GM12878 (cell line): ENCODE measurements around the gene PRTN3. TPM values are rescaled to one million over a fixed set of nuclear protein-coding genes. Genes with fewer than 3 reads are reported as not detected.
"Not testable (repeated sequence)": the region's sequence is repeated elsewhere in the genome, so short reads cannot be mapped to it uniquely, and the experiment has no call there.

Source experiments
- ATAC-seq: fragments of 200-7000 bp; cut with Tn5 transposase; 3 replicates; pipeline ENCODE4 v1.9.1; 2020; ENCODE audit warnings: mild to moderate bottlenecking, moderate library complexity
- BruUV-seq: library from RNA; stranded (reverse); fragments of 400-500 nt; replicated peaks from 2 replicates; lab custom pipeline; 2021; lab: Mats Ljungman, UMichigan
- CTCF ChIA-PET: fragments of 300-600 bp; sonication (Branson Sonifier 250); formaldehyde crosslinking; extraction: SDS; loops from one replicate; lab custom pipeline; 2021; ENCODE audit warnings: inconsistent platforms; lab: Yijun Ruan, JAX
- POLR2A ChIA-PET: fragments of 350-600 bp; formaldehyde crosslinking; extraction: SDS; loops from one replicate; lab custom pipeline; 2021; ENCODE audit warnings: inconsistent platforms; lab: Charles Lee
- RAD21 ChIA-PET: fragments of 300-600 bp; sonication (Branson Sonifier 250); formaldehyde crosslinking; loops from one replicate; lab custom pipeline; 2023; ENCODE audit warnings: antibody characterized with exemption; ENCODE audit not compliant: unreplicated experiment; lab: Charles Lee
- SMC1A ChIA-PET: fragments of 300-600 bp; sonication (Branson Sonifier 250); formaldehyde crosslinking; loops from one replicate; lab custom pipeline; 2023; ENCODE audit not compliant: unreplicated experiment, uncharacterized antibody; lab: Charles Lee
- DNase-seq: peaks from one replicate; pipeline ENCODE4 v3.0.0-alpha.2; 2011; ENCODE audit warnings: low read depth, low spot score
- FAIRE-seq: peaks from 3 replicates; lab custom pipeline; 2011; peaks lifted over from hg19 to GRCh38; lab: Jason Lieb, UNC
- H2AFZ ChIP-seq: 2 replicates; pipeline ENCODE4 v1.6.0; 2011; ENCODE audit warnings: low read depth, low read length, control low read depth; ENCODE audit not compliant: control insufficient read depth
- H3K27ac ChIP-seq: 2 replicates; pipeline ENCODE4 v1.5.1; 2011; ENCODE audit warnings: control low read depth; ENCODE audit not compliant: control insufficient read depth, insufficient read depth
- H3K27me3 ChIP-seq, 2 experiments: replicated peaks in 1 of 2; 2 replicates each; pipeline versions ENCODE4 v1.6.0 to v1.6.1; 2011; ENCODE audit warnings: low read length in 1 of 2; ENCODE audit not compliant: control insufficient read depth in 2 of 2, insufficient read depth in 2 of 2
- H3K36me3 ChIP-seq, 2 experiments: 2 replicates each; pipeline ENCODE4 v1.5.1; 2011; ENCODE audit warnings: low read length in 1 of 2; ENCODE audit not compliant: control insufficient read depth in 2 of 2, insufficient read depth in 2 of 2
- H3K4me1 ChIP-seq: 2 replicates; pipeline ENCODE4 v1.6.1; 2011; ENCODE audit warnings: mild to moderate bottlenecking, low read length, moderate library complexity, mixed read lengths; ENCODE audit not compliant: control insufficient read depth, insufficient read depth
- H3K4me2 ChIP-seq: 2 replicates; pipeline ENCODE4 v1.6.0; 2011; ENCODE audit warnings: control low read depth; ENCODE audit not compliant: control insufficient read depth, insufficient read depth
- H3K4me3 ChIP-seq: fragments of 200-600 bp; sonication (generic); 2 replicates; pipeline ENCODE4 v1.5.1; 2016
- H3K79me2 ChIP-seq: 2 replicates; pipeline ENCODE4 v1.6.0; 2011; ENCODE audit warnings: low read length; ENCODE audit not compliant: control insufficient read depth, insufficient read depth
- H3K9ac ChIP-seq: 2 replicates; pipeline ENCODE4 v1.8.0; 2011; ENCODE audit warnings: low read length, control low read depth, mixed read lengths; ENCODE audit not compliant: control insufficient read depth, insufficient read depth
- H3K9me3 ChIP-seq: replicated peaks from 3 replicates; pipeline ENCODE4 v1.5.1; 2011; ENCODE audit warnings: mild to moderate bottlenecking, low read length; ENCODE audit not compliant: control insufficient read depth, insufficient read depth
- H4K20me1 ChIP-seq: 2 replicates; pipeline ENCODE4 v1.6.0; 2011; ENCODE audit not compliant: control insufficient read depth, insufficient read depth
- HDAC2 ChIP-seq: fragments of 200-600 bp; sonication (generic); IDR thresholded peaks from 2 replicates; pipeline ENCODE4 v1.6.1; 2017
- HDGF ChIP-seq: fragments of 450-650 bp; IDR thresholded peaks from 2 replicates; pipeline ENCODE4 v1.6.1; 2016; ENCODE audit warnings: antibody characterized with exemption
- IRF4 ChIP-seq: IDR thresholded peaks from 2 replicates; pipeline ENCODE4 v1.6.1; 2011; ENCODE audit warnings: low read depth, low read length
- KDM1A ChIP-seq: fragments of 200-600 bp; sonication (generic); IDR thresholded peaks from 2 replicates; pipeline ENCODE4 v1.6.1; 2016; ENCODE audit warnings: borderline replicate concordance
- PML ChIP-seq: IDR thresholded peaks from 2 replicates; pipeline ENCODE4 v1.6.1; 2012; ENCODE audit warnings: low read length, inconsistent platforms
- RAD51 ChIP-seq: fragments of 450-650 bp; IDR thresholded peaks from 2 replicates; pipeline ENCODE4 v1.6.1; 2016; ENCODE audit warnings: moderate library complexity, mild to moderate bottlenecking, inconsistent platforms
- STAT1 ChIP-seq: fragments of 450-650 bp; conservative IDR thresholded peaks from 2 replicates; pipeline ENCODE4 v1.6.1; 2014; ENCODE audit warnings: antibody characterized with exemption, mild to moderate bottlenecking
- SUPT20H ChIP-seq: IDR thresholded peaks from 2 replicates; pipeline ENCODE4 v1.6.1; 2011; ENCODE audit warnings: low read depth, mild to moderate bottlenecking, low read length, moderate library complexity, borderline replicate concordance; ENCODE audit not compliant: control insufficient read depth
- YY1 ChIP-seq: IDR thresholded peaks from 2 replicates; pipeline ENCODE4 v1.6.1; 2011; ENCODE audit warnings: low read depth, mild to moderate bottlenecking, low read length
- ZNF217 ChIP-seq: fragments of 450-650 bp; IDR thresholded peaks from 2 replicates; pipeline ENCODE4 v1.6.1; 2017; ENCODE audit warnings: antibody characterized with exemption, mild to moderate bottlenecking
- WGBS: methylation state at CpG from one replicate; pipeline ENCODE4 v1.1.6; 2016; ENCODE audit warnings: low lambda C conversion rate; ENCODE audit not compliant: insufficient replicate concordance, insufficient coverage; ENCODE audit errors: missing lambda C conversion rate; 5-methylcytosine and 5-hydroxymethylcytosine counted together
- in situ Hi-C: fragments of 300-500 bp; cut with MboI; formaldehyde crosslinking; loops from 9 replicates; pipeline ENCODE4 v1.14.3; 2018; ENCODE audit warnings: mixed read lengths
- intact Hi-C: fragments of 100-400 bp; cut with micrococcal nuclease; formaldehyde crosslinking; loops from one replicate; pipeline ENCODE4 v1.14.2; 2022; ENCODE audit not compliant: unreplicated experiment
- polyA plus RNA-seq, 11 experiments: library from polyadenylated mRNA; depleted of rRNA in 4 of 11; unstranded in 6 of 11; stranded (reverse) in 5 of 11; fragments of >200 nt; fragmentation: Nextera tagmentation in 4 of 11; fragmentation: Illumina TruSeq in 1 of 11; extraction: Ambion mirVana in 4 of 11; extraction: Trizol in 1 of 11; gene quantifications; 1 replicate in 1 of 11; 2 replicates in 10 of 11; pipeline versions ENCODE4 v1.2.1 to v1.2.3, GENCODE V29; 2011 to 2016; ENCODE audit warnings: inconsistent platforms in 2 of 11, missing spikeins in 2 of 11, low read depth in 1 of 11
- total RNA-seq, 4 experiments: library from RNA; depleted of rRNA in 3 of 4; stranded (reverse); fragments of >200 nt in 3 of 4; fragmentation: Illumina TruSeq in 1 of 4; extraction: Trizol in 1 of 4; gene quantifications; 2 replicates each; pipeline versions ENCODE4 v1.2.1 to v1.2.3, GENCODE V29; 2013 to 2021

PRTN3 gene
- total and polyA plus RNA-seq, 10 of the 15 experiments (the other 5 are each of a cell fraction or from before 2014, with no cell fraction given) = 0.08 TPM; not detected in 9

GRCh38 chr19:848386-848921 lies 7.7 kb downstream of the PRTN3 start:
- FAIRE-seq (no peak), DNase-seq (no peak), ATAC-seq (no peak)
- WGBS = 21% methylated on average over 8 of the region's 12 CpGs
- Histone ChIP-seq H3K27ac (no peak overlapping the region), H2AFZ (no peak overlapping the region), H3K27me3 (no peaks in the 10 kb centered on the region; a peak in 1 of 4 replicates), H3K4me2 (no peak overlapping the region), H4K20me1 (no peaks in the 10 kb centered on the region), H3K9ac (no peak overlapping the region), H3K79me2 (no peaks in the 10 kb centered on the region), H3K36me3 (no peaks in the 10 kb centered on the region), H3K9me3 (no peaks in the 10 kb centered on the region; the same call in 2 of the 3 replicates), H3K4me1 (peaks cover 2% of the 10 kb centered on the region; the same call in 1 of the 2 replicates), H3K4me3 (no peak overlapping the region)
- POLR2A ChIA-PET = no interaction called here
- SMC1A ChIA-PET = no interaction called here
- CTCF ChIA-PET = interaction anchor here (0.8 to 1.0 kb wide), 2 partner anchors 9 to 15 kb away, joined by 3 to 5 read pairs; no protein-coding TSS in a partner anchor
- RAD21 ChIA-PET = interaction anchor here (1.5 kb wide), 1 partner anchor 15 kb away, joined by 5 read pairs; no protein-coding TSS in a partner anchor
- TF ChIP-seq KDM1A (no peak), SUPT20H (no peak), HDAC2 (no peak), PML (no peak), HDGF (no peak), IRF4 (no peak), YY1 (no peak), ZNF217 (no peak), STAT1 (no peak), RAD51 (no peak)
- intact Hi-C loops = no loop called here
- in situ Hi-C loops = no loop called here
- BruUV-seq = no TSS peak

- FAIRE-seq, H3K36me3 ChIP-seq, H3K4me1 ChIP-seq, BruUV-seq, H2AFZ ChIP-seq, H3K27ac ChIP-seq, H4K20me1 ChIP-seq, intact Hi-C loops, H3K4me2 ChIP-seq, H3K9ac ChIP-seq, in situ Hi-C loops, DNase-seq, ATAC-seq, H3K9me3 ChIP-seq, H3K4me3 ChIP-seq, H3K79me2 ChIP-seq, POLR2A ChIA-PET, H3K27me3 ChIP-seq: not testable (repeated sequence)
- 34% methylated on average over 8 of the region's 8 CpGs for WGBS
- ChIA-PET CTCF (interaction anchor here (0.8 to 1.0 kb wide), 2 partner anchors 9 to 14 kb away, joined by 3 to 5 read pairs; no protein-coding TSS in a partner anchor), RAD21 (interaction anchor here (0.6 to 1.5 kb wide), 2 partner anchors 14 to 66 kb away, joined by 3 to 5 read pairs; no protein-coding TSS in a partner anchor), SMC1A (interaction anchor here (0.8 kb wide), 1 partner anchor 25 kb away, joined by 3 read pairs; no protein-coding TSS in a partner anchor)
These were observed 8.4 kb downstream of the PRTN3 start for GRCh38 chr19:849195-849594.
